T-helper 2 cell treated with Interferon-gamma antibody and Interleukin-4, amounts not matched to agents 5 μg/mL and 100 μg/mL, for 36 hours (primary cell): Measurements from ENCODE around the gene TEKT1.
"Not testable (repeated sequence)": the region's sequence is repeated elsewhere in the genome, so short reads cannot be mapped to it uniquely, and the experiment has no call there.

Experiments
- DNase-seq: peaks from one replicate; pipeline ENCODE4 v3.0.0; 2021; ENCODE audit warnings: low spot score
- H3K27ac Mint-ChIP-seq: one replicate; pipeline ENCODE4 v1.8.0; 2021; ENCODE audit warnings: mild to moderate bottlenecking, mixed read lengths
- H3K27me3 Mint-ChIP-seq: one replicate; pipeline ENCODE4 v1.8.0; 2021; ENCODE audit warnings: low read depth, mixed read lengths
- H3K36me3 Mint-ChIP-seq: one replicate; pipeline ENCODE4 v1.8.0; 2021; ENCODE audit warnings: low read depth, mixed read lengths
- H3K4me1 Mint-ChIP-seq: one replicate; pipeline ENCODE4 v1.8.0; 2021; ENCODE audit warnings: low read depth, mixed read lengths
- H3K4me3 Mint-ChIP-seq: one replicate; pipeline ENCODE4 v1.8.0; 2022; ENCODE audit warnings: mild to moderate bottlenecking, moderate library complexity, mixed read lengths
- H3K9me3 Mint-ChIP-seq: one replicate; pipeline ENCODE4 v1.8.0; 2021; ENCODE audit warnings: mixed read lengths

TEKT1 gene

GRCh38 chr17:6796887-6797490 lies 34.5 kb downstream of the TEKT1 start:
- Mint-ChIP-seq H3K36me3 (no peaks in the 10 kb centered on the region), H3K9me3 (no peaks in the 10 kb centered on the region), H3K27me3 (peaks cover 21% of the 10 kb centered on the region), H3K4me1 (no peaks in the 10 kb centered on the region), H3K27ac (no peak overlapping the region), H3K4me3 (no peak overlapping the region)
- DNase-seq: no peak

DNA sequence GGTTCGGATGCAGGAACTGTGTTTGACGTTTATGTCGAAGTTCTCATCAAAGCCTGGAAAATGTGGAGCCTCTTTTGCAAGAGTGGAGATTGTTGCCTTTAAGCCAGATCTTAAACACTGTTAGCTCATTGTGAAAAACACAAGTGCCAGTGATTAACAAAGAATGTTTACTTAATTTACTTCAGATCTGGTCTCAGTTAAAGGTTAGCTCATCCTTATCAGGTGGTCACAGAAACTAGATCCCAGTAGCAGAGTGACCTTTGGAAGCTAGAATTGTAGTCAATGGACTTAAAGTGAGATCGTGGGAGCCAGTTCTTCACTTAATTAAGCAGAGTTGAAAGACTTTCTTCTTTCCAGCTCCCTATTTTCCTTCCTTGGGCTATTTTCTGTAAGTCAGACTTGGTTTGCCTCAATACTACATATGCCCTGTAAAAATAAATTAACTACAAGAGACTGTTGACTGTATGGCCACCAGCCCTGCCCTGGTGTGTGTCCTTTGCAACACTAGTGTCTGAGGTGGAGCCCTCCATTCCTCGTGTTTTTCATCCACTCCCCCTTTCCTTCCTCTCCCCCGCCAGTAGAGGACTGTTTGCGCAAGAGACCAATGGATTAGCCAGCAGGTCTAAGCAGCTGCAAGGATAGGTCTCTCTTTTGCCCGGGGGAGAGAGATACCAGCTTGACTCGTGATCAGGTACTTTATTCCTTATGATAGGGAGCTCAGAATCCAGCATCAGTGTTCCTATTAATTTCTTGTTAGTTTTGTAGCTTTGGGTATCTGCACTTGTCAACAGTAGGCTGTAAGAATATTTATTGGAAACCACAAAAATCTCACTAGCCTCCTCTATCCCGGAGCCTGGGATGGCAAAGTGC lies 35.3 kb downstream of the TEKT1 start:
- Mint-ChIP-seq H3K4me3 (no peak overlapping the region), H3K4me1 (no peaks in the 10 kb centered on the region), H3K9me3 (no peaks in the 10 kb centered on the region), H3K27ac (no peak overlapping the region), H3K36me3 (no peaks in the 10 kb centered on the region), H3K27me3 (peaks cover 26% of the 10 kb centered on the region)
- no peak for DNase-seq

DNA sequence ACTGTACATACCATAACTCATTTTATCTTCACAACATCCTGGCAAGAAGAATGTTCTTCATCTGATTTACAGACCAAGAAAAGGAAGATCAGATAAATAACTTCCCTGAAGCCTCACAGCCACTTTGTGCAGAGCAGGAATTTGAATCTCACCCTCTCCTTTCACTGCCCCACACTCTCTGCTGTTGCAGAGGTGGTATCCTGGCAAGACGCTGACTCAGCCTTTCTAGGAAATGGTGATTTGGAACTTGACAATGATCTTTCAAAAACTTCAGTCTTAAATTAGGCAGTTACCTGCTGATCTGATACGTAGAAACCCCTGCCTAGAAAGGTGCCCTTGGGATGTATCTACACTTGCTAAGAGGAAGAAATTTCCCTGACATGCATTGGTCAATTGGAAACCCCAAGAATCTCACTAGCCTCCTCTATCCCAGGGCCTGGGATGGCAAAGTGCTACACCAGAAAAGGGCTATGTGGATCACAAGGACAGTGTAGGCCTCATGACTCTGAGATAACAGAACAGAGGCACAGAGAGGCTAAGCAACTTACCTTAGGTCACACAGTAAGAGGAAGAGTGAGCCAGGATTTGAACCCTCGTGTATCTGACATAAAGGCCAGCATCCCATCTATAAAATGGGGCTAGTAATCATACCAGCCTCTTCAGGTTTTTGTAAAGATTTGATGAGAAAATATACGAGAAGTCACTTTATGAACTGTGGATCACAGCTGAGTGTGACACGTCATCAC lies 37.6 kb downstream of the TEKT1 start:
- H3K27me3 Mint-ChIP-seq: peaks cover 41% of the 10 kb centered on the region

DNA sequence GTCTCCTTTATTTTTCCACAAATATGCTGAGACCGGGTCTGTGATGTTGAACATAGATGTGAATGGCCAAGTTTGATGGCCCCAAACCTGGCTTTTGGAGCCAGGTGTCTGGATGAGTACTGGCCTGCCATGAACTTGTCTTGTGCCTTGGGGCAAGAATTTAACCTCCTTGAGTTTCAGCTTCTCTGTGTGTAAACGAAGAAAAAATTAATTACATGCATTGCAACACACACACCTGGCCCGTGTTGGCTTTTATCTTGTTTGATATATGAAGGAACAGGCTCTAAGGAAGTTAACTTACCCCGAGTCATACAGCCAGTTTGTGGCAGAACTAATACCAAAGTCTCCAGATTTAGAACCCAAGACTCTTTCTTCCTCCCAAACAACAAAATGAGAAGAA lies 42.4 kb downstream of the TEKT1 start:
- Mint-ChIP-seq H3K4me3 (no peak overlapping the region), H3K27me3 (peaks cover 66% of the 10 kb centered on the region), H3K27ac (no peak overlapping the region), H3K9me3 (peaks cover 19% of the 10 kb centered on the region), H3K36me3 (no peaks in the 10 kb centered on the region), H3K4me1 (peaks cover 3% of the 10 kb centered on the region)
- no peak for DNase-seq

More for the DNA sequence above, 37.6 kb downstream of the TEKT1 start:
- no peaks in the 10 kb centered on the region for H3K4me1 Mint-ChIP-seq
- H3K36me3 Mint-ChIP-seq: no peaks in the 10 kb centered on the region
- H3K4me3 Mint-ChIP-seq: no peak overlapping the region
- H3K9me3 Mint-ChIP-seq: no peaks in the 10 kb centered on the region
- no peak overlapping the region for H3K27ac Mint-ChIP-seq
- no peak for DNase-seq

GRCh38 chr17:6787081-6787693 lies 44.3 kb downstream of the TEKT1 start:
- Mint-ChIP-seq H3K9me3 (peaks cover 38% of the 10 kb centered on the region), H3K27ac (no peak overlapping the region), H3K36me3 (no peaks in the 10 kb centered on the region), H3K27me3 (peaks cover 78% of the 10 kb centered on the region), H3K4me3 (no peak overlapping the region), H3K4me1 (peaks cover 3% of the 10 kb centered on the region)
- no peak for DNase-seq

- Mint-ChIP-seq H3K4me1 (peaks cover 3% of the 10 kb centered on the region), H3K9me3 (peaks cover 43% of the 10 kb centered on the region), H3K27me3 (peaks cover 77% of the 10 kb centered on the region), H3K27ac (no peak overlapping the region), H3K36me3 (peaks cover 1% of the 10 kb centered on the region), H3K4me3 (no peak overlapping the region)
- DNase-seq: no peak
Observed at GRCh38 chr17:6786618-6787017, 44.9 kb downstream of the TEKT1 start.

DNA sequence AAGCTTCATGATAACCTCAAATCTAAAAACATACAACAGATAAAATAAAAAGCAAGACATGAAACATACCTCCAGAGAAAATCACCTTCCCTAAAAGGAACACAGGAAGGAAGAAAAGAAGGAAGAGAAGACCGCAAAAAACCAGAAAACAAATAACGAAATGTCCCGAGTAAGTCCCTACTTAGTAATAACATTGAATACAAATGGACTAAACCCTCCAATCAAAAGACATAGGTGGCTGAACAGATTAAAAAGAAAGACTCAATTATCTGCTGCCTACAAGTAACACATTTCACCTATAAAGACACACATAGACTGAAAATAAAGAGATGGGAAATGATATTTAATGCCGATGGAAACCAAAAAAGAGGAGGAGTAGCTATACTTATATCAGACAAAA lies 49.3 kb downstream of the TEKT1 start:
- DNase-seq: no peak
- Mint-ChIP-seq H3K4me3 (no peak overlapping the region), H3K27ac (no peak overlapping the region), H3K9me3 (peaks cover 63% of the 10 kb centered on the region), H3K4me1 (peaks cover 3% of the 10 kb centered on the region), H3K36me3 (peaks cover 2% of the 10 kb centered on the region), H3K27me3 (peaks cover 46% of the 10 kb centered on the region)

GRCh38 chr17:6780886-6781285 lies 50.6 kb downstream of the TEKT1 start:
- H3K9me3 Mint-ChIP-seq: peaks cover 61% of the 10 kb centered on the region
- H3K27ac Mint-ChIP-seq: no peak overlapping the region
- no peak overlapping the region for H3K4me3 Mint-ChIP-seq
- peaks cover 4% of the 10 kb centered on the region for H3K36me3 Mint-ChIP-seq
- no peak for DNase-seq
- peaks cover 4% of the 10 kb centered on the region for H3K4me1 Mint-ChIP-seq
- peaks cover 42% of the 10 kb centered on the region for H3K27me3 Mint-ChIP-seq

DNA sequence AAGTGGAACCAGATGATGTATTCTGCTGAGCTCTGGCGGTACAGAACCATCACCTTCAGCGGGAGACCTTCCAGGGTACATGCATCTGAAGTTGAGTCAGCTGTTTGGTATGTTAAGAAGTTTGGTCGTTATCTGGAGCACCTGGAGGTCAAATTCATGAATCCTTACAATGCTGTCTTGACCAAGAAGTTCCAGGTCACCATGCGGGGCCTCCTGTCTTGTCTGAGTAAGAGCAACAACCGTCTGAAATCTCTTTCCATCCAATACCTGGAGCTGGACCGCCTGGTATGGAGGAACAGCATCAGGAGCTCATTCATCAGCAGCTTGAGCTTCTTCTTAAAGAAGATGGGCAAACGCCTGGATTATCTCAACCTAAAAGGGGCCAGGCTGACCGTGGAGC lies 51.5 kb downstream of the TEKT1 start:
- Mint-ChIP-seq H3K4me1 (peaks cover 1% of the 10 kb centered on the region), H3K27ac (no peak overlapping the region), H3K27me3 (peaks cover 42% of the 10 kb centered on the region), H3K4me3 (no peak overlapping the region), H3K9me3 (peaks cover 58% of the 10 kb centered on the region), H3K36me3 (peaks cover 7% of the 10 kb centered on the region)
- DNase-seq: no peak

DNA sequence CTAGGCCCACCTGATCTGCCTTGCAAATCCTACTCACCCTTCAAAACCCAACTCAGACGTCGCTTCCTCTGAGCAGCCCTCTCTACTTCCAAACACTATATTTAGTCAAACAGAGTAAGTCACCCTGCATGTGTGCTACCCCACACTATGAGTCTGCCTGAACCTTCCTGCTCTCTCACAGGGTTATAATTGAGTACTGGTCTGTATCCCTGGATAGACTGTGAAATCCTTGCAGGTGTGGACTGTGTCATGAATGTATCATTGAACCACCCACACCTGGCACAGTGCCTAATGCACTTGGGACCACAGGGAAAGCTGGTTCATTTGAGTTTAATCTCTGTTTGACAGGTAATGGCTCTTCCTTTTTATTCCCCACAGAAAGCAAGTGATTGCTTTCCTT lies 52.1 kb downstream of the TEKT1 start:
- peaks cover 62% of the 10 kb centered on the region for H3K9me3 Mint-ChIP-seq
- peaks cover 12% of the 10 kb centered on the region for H3K36me3 Mint-ChIP-seq
- DNase-seq: no peak
- no peak overlapping the region for H3K27ac Mint-ChIP-seq
- peaks cover 42% of the 10 kb centered on the region for H3K27me3 Mint-ChIP-seq
- H3K4me1 Mint-ChIP-seq: peaks cover 1% of the 10 kb centered on the region
- no peak overlapping the region for H3K4me3 Mint-ChIP-seq

GRCh38 chr17:6775871-6776405 lies 55.6 kb downstream of the TEKT1 start, which contains the start of gene FBXO39:
TSS of gene FBXO39 (plus strand) at chr17:6776215. CDS start at chr17:6779869, 3,654 bp downstream.
- Mint-ChIP-seq H3K4me3 (no peak within 1 kb of the TSS), H3K27ac (no peak within 1 kb of the TSS), H3K36me3 (peaks cover 44% of the 10 kb centered on the region), H3K4me1 (peaks cover 1% of the 10 kb centered on the region), H3K9me3 (peaks cover 63% of the 10 kb centered on the region), H3K27me3 (peaks cover 23% of the 10 kb centered on the region)
- DNase-seq: no peak

DNA sequence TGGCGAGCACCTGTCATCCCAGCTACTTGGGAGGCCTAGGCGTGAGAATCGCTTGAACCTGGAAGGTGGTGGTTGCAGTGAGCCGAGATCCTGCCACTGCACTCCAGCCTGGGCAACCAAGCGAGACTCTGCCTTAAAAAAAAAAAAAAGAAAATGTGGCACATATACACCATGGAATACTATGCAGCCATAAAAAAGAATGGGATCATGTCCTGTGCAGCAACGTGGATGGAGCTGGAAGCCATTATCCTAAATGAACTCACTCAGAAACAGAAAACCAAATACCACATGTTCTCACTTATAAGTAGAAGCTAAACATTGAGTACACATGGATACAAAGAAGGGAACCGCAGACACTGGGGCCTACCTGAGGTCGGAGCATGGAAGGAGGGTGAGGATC lies 56.6 kb downstream of the TEKT1 start:
- peaks cover 21% of the 10 kb centered on the region for H3K27me3 Mint-ChIP-seq
- not testable (repeated sequence) for H3K4me1 Mint-ChIP-seq, DNase-seq, H3K27ac Mint-ChIP-seq, H3K4me3 Mint-ChIP-seq
- H3K36me3 Mint-ChIP-seq: peaks cover 55% of the 10 kb centered on the region
- H3K9me3 Mint-ChIP-seq: peaks cover 65% of the 10 kb centered on the region

DNA sequence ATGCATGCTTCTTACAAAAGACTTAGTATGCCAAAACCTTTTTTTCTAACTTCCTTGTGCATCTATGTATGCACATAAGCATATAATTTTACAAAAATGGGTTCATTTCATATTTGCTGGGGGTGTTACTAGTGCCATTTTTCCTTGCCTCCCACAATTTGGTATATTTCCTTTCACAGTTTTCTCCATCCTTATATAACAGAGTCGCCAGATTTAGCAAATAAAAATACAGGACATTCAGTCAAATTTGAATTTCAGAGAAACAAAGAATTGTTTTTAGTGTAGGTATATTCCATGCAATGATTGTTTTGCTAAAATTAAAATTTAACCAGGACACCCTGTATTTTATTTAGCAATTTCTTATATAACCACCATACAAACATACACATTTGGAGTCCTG lies 59.5 kb downstream of the TEKT1 start:
- peaks cover 1% of the 10 kb centered on the region for H3K4me1 Mint-ChIP-seq
- H3K36me3 Mint-ChIP-seq: peaks cover 82% of the 10 kb centered on the region
- no peak for DNase-seq
- H3K9me3 Mint-ChIP-seq: peaks cover 74% of the 10 kb centered on the region
- no peak overlapping the region for H3K4me3 Mint-ChIP-seq
- H3K27ac Mint-ChIP-seq: no peak overlapping the region
- peaks cover 21% of the 10 kb centered on the region for H3K27me3 Mint-ChIP-seq
